SIG-M5 (cell line): Measurements from ENCODE around the gene TBX4.

Source experiments
- DNase-seq: peaks from one replicate; lab custom pipeline; 2025; lab: John Stamatoyannopoulos, UW

The TBX4 gene

DNA sequence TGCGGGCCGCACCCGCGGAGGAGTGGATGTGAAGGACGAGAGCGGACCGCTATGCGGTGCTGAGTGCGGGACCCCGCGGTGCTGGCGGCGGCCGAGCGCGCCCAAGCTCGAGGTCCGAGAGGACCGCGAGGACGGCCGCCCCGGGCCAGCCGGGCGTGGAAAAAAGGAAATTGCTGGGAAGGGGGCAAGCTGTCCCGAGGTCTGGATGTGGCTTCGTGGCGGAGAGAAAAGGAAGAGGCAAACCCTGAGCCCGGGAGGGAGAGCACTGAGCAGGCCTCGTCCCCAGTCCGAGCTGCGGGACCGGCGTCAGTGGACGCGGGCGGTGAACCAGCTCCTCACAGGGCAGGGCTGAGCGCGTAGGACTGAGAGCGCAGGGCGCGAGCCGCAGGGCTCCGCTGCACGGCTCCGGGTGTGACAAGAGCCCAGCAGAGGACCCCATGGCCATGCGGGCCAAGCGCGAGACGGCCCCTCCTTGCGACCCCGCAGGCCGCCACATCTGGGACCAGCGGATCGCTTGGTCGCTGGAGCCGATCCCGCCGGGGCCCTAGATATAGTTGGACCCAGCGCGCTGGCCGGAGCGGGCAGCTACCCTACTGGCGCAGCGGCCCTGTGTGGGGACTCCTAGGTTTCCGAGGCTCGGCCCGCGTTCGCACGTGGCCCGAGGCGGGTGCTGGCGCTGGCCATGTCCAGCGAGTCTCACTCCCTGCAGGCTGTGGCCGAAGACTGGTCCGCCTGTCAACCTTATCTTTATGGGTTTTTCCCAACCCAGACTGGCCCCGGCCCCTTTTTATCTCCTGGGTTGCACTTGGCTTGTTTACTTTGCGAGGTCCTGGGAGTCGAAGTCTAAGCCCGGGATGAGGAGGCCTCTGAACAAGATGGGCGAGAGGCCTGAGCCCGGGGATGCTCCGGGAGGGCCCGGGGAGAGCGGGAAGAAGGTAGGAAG, 2.4 kb downstream of the TBX4 start:
- no peak for DNase-seq

GRCh38 chr17:61455324-61456060, 3.3 kb downstream of the TBX4 start:
- no peak for DNase-seq

GRCh38 chr17:61456061-61456681, 3.9 kb downstream of the TBX4 start:
- DNase-seq, result no peak

DNA sequence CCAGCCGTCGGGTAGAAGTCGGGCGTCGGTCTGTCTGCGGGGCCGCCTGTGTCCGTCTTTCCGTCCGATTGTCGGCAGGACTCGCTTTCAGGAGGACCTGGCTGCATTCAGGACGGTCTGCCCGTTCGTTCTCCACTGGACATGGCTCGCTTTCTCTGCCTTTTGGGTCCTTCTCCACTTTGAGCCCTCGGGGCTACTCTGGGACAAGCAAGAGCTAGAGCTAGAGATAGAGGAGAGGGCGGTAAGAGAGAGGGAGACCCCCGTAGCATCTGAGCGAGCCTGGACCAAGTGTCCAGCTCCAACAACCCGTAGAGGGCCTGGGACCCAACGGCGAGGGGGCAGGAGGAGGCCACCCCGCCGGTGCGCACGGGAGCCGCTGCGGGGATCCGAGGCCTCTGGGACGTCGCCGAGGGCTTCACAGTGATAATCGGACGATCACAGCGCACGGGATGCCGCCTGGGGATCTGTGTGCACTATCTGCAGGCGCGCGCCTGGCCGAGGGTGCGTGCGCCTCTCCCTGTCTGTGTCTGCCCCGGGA, 4.5 kb downstream of the TBX4 start:
- no peak for DNase-seq

- DNase-seq, result no peak
These were observed 5.2 kb downstream of the TBX4 start for GRCh38 chr17:61457226-61457983.

DNA sequence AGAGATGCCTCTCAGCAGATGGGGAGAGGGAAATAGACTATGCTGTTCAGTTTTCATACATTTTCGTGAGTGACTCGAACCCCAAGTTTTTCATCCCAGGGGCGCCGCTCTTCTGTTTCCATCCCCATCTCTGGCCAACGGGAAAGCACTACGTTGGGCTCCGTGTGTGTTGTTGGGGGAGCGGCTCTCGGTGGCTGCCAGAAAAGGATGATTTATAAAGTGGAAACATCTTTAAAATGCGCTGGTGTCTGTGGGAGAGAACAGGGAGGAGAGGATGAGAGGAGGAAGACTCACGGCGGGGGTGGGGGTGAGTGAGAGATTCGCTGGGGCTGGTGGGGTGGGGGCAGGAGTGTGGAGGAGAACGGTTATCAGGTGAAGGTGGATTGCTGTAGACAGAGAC, 5.8 kb downstream of the TBX4 start:
- DNase-seq, result no peak

GRCh38 chr17:61458421-61459141, 6.4 kb downstream of the TBX4 start:
- no peak for DNase-seq

DNA sequence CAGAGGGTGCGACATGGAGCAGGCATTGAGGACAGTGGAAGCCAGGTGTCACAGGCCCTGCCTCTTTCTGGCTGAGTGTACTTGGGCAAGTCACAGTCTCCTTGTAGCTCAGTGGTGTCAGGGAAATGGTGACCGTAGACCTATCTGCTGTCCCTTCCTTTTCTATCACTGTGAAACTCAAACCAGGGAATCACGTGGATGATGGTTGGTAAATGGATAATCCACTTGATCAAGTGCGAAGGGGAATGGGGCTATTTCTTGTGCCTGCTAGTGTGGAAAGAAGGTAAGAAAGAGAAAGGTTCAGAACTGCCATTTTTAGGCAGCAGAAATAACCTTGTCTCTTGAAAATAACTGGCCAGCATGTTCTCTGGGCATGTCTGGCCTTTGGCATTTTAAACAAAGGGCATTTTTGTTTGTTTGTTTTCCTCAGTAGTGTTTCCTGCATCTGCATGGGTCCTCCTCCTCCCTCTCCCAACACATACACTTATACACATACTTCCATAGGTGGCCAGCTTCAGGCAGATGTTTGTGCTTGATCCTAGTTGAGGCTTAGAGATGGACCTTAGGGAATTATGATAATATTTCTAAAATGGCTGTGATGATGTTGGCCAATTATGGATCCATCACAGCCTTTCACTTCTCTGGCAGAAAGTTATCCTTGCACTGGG, 7.1 kb downstream of the TBX4 start:
- DNase-seq, result no peak

DNA sequence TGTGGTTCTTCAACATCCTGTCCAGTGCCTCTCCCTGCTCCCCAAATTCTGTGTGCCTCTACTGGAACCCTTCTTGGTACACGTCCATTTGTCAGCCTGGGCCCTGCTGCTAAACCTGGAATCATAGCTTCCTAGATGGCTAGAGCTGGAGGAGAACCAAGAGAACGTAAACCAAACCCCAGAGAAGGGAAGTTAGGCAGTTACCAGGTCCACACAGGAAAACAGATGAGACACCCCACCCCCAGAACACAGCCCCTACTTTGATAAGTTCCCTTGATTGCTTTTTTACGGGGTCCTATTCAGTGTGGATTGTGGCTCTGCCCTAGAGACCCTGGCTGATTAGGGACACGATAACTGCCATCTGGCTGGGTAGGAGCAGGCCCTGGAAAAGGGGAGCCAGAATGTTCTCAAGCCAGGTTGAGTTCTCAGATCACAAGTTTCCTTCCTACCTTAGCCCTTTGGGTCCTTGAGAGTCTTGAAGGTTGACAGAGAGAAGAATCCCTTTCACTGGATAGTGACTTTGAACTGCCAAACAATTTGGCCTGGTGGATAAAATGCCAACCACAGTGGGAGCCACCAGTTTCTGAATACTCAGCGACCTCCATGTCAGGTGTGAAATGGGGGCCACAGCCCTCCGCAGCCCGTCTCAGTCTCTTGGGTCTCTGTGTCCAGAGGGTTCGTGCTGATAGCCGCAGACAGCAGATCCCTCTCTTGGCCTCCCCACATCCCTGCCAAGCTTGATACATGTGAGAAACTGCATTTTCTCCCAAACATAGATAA, 7.9 kb downstream of the TBX4 start:
- DNase-seq, result no peak

DNA sequence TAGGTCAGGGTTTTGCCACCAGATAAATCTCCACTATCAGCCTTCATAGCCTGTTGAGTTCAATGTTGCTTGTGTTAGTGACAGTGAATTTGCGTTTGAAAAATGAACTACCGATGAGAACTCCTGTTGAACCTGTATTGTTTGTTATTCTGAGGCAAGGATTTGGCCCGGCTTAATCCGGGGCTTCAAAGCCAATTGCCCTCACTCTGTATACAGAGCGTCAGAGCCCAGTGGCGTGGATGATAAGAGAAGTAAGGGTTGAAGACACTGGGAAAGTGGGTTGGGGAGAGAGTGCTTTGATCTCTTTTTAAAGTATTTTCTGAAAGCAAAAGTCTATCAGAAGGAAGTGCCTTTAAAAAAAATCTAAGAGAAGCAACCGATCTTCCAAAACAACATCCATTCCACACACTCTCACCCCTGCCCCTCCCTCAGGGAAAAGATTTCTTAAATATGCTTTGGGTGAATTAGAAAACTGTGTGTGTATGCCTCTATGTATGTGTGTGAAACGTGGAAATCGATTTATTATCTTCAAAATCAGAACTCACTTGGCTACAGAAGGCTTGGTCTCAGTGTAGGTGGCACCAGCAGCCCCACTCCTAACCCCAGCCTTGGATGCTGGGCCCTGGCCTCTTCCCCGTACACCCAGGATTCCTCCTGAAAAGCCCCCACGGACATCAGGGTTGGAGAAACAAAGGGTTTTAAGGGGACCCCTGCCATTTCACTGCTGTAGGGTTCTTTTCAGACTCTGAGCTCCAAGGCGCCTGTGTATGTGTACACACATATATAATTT, 8.8 kb downstream of the TBX4 start:
- no peak for DNase-seq

GRCh38 chr17:61461586-61461966, 9.4 kb downstream of the TBX4 start:
- DNase-seq, result no peak

DNA sequence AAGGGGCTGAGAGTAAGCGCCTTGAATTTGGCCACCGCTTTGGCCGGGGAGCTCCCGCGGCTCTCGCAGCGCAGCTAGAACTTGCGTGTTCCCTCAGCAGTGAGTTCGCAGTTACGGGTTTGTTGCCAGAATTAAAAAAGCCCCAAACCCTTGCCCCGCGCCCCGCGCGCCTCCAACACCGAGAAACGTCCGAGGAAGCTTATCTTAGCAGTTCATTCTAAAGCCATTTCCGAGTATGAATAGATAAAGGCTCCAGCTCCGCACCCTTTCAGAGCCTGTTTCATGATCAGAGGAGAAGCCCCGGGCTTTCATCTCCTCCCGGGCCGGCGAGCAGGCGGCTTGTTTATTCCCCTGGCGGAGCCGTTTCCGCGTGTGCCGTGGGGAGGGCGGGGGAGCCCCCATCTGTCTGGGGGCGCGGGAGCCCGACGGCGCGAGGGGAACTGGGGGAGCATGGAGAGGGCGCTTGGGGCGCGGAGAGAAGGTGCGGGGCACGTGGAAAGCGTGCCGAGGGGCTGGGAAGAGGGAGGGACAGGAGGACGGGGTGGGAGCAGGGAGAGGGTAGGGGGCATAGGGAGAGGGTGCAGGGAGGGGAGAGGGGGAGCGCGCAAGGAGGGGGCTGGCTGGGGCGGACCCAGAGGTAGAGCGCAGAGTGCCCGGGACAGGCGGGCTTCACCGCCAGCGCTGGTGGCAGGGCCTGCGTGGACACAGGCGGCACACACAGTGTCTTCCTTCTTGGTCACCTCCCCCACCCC, 9.9 kb downstream of the TBX4 start:
- DNase-seq, result no peak

- no peak for DNase-seq
These were observed 10.6 kb downstream of the TBX4 start for GRCh38 chr17:61462719-61463315.

- DNase-seq, result no peak
These were observed 11.3 kb downstream of the TBX4 start for GRCh38 chr17:61463316-61464129.

DNA sequence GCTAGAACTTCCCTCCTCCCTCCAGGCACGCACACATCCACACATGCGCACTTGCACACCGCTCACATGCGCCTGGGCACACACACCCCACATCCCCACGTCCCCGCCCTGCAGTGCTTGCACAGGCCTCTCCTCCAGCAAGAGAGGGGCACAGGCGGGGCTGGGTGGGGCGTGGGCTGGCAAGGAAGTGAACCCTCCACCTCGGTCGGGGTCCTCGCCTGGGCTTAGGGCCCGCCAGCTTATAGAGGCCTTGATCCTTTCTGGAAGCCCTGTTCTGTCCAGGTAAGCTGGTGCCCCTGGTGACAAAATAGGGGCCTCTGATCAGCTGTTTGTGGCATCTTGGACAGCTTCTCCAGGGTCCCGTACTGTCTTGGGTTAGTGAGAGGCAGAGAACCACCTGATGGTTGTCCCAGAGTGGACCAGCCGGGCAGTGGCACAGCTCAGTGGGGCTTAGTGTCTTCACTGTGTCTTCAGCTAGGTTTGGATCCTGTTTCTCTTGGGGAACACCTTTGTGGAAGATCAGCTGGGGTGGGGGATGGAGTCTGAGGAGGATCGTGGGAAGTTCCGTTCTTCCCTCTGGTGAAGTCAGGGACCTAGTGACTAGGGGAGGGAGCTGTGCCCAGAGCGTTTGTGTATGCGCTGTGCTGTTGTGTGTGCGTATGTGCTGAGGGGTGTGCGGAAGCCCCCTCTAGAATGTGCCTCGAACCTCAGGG, 12.1 kb downstream of the TBX4 start:
- DNase-seq, result no peak

DNA sequence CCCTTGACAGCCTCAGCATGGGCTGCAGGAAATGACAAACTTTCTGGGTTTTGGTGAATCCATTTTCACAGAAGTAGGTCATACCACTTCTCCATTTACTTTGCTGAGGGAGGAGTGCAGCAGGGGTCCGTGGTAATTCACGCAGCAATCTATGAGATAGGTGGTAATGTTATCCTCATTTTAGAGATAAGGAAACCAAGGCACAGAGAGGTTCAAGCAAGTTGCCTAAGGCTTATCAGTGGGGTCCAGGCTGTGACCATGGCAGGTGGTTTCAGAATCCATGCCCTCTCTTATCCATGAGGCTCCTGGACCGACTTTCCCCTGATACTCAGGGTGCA, 12.6 kb downstream of the TBX4 start:
- no peak for DNase-seq
